ENCODE measurements around the gene FLT1.

DNA sequence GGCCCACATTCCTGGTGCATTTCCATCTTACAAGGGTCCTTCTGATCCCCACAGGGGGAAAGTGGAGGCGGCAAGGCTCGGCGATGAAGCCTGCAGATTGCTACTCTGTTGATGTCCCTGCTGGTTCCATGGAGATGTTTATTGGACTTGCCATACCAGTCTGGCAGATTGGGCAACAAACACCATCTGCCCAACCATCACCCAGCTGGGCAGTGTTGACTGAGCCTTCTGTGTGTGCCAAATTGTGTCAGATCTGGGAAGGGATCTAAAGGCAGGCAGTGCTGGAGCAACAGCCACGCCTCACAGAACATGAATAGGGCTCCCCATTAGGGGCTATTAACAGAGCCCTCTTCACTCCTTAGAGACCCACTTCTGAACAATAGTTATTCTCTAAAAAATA, 35.0 kb downstream of the FLT1 start:
- TF ChIP-seq, protein P1, sequence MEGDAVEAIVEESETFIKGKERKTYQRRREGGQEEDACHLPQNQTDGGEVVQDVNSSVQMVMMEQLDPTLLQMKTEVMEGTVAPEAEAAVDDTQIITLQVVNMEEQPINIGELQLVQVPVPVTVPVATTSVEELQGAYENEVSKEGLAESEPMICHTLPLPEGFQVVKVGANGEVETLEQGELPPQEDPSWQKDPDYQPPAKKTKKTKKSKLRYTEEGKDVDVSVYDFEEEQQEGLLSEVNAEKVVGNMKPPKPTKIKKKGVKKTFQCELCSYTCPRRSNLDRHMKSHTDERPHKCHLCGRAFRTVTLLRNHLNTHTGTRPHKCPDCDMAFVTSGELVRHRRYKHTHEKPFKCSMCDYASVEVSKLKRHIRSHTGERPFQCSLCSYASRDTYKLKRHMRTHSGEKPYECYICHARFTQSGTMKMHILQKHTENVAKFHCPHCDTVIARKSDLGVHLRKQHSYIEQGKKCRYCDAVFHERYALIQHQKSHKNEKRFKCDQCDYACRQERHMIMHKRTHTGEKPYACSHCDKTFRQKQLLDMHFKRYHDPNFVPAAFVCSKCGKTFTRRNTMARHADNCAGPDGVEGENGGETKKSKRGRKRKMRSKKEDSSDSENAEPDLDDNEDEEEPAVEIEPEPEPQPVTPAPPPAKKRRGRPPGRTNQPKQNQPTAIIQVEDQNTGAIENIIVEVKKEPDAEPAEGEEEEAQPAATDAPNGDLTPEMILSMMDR (optimal IDR thresholded peaks at IDR 0.05 in 1 of 3, IDR thresholded peaks at IDR 0.05 in 1 of 3, conservative IDR thresholded peaks at IDR 0.05 in 1 of 3; ENCODE audit: extremely low read depth in 1 of 3, insufficient read depth in 2 of 3, low read length in 3 of 3), result no peak
- no peak for TF ChIP-seq EZH2 (IDR thresholded peaks at IDR 0.05; ENCODE audit: low read length)
